EH (cell line): Measurements from ENCODE around the gene ASB13.
"Not testable (repeated sequence)": the region's sequence is repeated elsewhere in the genome, so short reads cannot be mapped to it uniquely, and the experiment has no call there.

Source experiments
- DNase-seq: peaks from one replicate; pipeline ENCODE4 v3.0.0-alpha.2; 2015; ENCODE audit warnings: low read depth

ASB13 gene

GRCh38 chr10:5623081-5623748 is 43.2 kb downstream of the ASB13 start:
- peak; percentile 88 for DNase-seq

DNA sequence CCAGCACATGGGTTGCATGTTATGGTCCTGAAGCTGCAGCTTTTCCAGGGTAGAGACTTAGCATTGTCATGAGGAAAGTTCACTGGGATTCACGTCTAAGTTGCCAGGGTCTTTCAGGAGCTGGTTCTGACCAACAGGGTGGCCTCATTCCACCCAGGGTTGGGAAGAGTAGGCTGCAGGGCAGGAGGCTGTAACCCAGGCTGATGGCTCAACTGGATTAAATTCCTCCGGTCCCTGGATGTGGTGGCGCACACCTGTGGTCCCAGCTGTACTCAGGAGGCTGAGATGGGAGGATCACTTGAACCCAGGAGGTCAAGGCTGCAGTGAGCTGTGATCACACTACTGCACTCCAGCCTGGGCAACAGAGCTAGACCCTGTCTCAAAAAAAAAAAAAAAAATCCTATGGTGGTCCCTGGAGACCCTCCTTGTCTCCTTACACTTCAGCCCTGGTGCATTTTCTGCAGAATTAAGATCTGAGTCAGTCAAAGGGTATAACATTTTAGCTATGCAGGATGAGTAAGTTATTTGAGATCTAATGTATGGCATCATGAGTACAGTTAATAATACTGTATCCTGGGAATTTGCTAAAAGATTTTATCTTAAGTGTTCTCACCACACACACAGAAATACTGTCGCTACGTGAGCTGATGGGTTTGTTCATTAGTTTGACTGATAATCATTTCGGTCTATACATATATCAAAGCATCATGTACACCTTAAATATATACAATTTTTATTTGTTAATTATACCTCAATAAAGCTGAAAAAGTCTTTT is 44.0 kb downstream of the ASB13 start:
- peak; percentile 75 for DNase-seq

GRCh38 chr10:5621371-5621770 is 45.0 kb downstream of the ASB13 start:
- not testable (repeated sequence) for DNase-seq

- DNase-seq, result no peak
These were observed 45.4 kb downstream of the ASB13 start for GRCh38 chr10:5620966-5621365.

DNA sequence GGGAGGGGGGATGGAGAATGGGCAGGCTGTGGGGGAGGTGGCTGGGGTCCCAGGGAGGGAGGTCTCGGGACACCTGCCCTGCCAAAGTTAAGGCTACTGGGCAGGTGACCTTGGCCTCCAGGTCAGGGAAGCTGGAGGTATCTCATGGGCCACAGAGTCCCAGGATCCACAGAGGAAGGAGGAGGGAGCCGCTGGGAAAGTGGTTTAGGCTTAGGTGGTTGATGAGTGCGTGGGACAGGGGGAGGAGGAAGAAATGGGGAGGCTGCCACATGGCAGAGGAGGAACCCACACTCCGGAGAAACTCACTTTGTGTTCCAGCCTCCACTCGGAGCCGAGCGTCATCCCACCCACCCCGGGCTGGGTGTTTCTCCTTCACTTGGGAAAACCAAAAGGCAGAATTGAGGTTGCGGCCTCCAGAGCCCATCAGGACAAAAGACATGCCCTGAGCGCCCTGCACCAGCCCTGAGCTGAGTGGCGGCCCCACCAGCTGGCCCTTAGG is 46.1 kb downstream of the ASB13 start:
- no peak for DNase-seq

GRCh38 chr10:5619362-5620211 is 46.8 kb downstream of the ASB13 start:
- no peak for DNase-seq

GRCh38 chr10:5618829-5619228 is 47.6 kb downstream of the ASB13 start:
- no peak for DNase-seq

GRCh38 chr10:5618042-5618441 is 48.4 kb downstream of the ASB13 start:
- no peak for DNase-seq

- no peak for DNase-seq
These were observed 48.9 kb downstream of the ASB13 start for GRCh38 chr10:5617521-5617920.

DNA sequence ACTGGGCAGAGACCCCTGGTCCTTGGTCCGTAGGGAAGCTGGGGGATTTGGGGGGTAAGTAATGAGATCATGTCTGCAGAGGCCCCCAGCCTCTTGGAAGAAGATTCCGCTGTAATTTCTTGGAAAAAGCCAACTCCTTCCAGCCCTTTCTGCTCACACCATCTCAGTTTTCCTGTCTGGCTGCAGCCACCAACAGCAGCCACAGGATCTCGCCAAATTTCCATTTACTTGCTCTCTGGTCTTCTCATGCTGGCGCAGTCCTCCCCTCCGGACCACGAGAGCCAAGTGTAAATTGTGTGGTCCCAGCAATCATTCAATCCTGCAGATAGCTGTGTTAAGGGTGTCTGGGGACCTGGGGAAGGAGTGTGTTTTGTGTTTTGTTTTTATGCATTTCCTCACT is 49.6 kb downstream of the ASB13 start:
- no peak for DNase-seq

DNA sequence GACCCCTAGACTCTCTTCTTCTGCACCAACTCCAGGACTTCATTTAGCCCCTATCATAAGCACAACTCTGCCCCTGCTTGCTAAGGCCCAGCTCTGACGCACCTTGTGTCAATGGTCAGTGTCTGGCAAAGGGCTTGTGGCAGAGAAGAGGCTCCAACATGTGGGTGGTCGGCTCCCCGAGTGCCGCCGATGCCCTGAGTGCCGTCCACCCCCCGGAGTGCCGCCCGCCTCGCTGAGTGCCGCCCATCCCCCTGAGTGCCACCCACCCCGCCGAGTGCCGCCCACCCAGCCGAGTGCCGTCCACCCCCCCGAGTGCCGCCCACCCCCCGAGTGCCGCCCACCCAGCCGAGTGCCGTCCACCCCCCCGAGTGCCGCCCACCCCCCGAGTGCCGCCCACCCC is 50.3 kb downstream of the ASB13 start:
- no peak for DNase-seq

- DNase-seq, result peak; percentile 76
These were observed 51.1 kb downstream of the ASB13 start for GRCh38 chr10:5615316-5615715.

GRCh38 chr10:5614155-5614721 is 52.2 kb downstream of the ASB13 start:
- DNase-seq, result peak; percentile 83

GRCh38 chr10:5613481-5614154 is 52.8 kb downstream of the ASB13 start:
- DNase-seq, result no peak

GRCh38 chr10:5611899-5612680 is 54.3 kb downstream of the ASB13 start:
- no peak for DNase-seq

GRCh38 chr10:5609952-5610616 is 56.3 kb downstream of the ASB13 start:
- DNase-seq, result no peak

DNA sequence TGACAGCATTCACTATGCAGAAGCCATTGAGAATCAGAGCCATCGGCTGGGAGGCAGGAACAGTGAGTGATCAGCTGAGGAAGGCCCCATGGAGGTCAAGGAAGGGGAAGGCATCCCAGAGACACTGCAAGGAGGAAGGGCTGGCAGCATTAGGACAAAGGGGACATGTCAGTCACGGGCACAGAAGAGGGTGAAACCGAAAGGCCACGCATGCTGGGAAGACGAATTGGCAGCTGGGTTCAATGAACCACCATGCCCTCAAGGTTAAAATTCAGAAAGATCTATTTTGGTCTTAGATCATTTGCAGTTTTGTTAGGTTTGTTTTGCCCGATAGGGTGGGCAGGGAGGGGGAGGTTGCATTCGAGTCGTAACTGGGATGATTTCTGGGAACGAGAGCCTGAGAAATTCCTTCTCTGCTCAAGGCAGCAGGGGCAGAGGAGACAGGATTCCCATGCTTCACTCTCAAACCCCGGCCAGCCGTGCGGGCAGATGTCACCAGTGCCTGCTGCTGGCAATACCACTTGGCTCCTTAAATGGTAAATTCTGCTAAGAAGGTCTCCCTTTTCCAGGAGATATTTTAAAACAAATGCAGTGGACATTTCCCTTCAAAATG is 57.7 kb downstream of the ASB13 start:
- peak; percentile 49 for DNase-seq

- no peak for DNase-seq
These were observed 58.8 kb downstream of the ASB13 start for GRCh38 chr10:5607594-5607993.

GRCh38 chr10:5606864-5607263 is 59.5 kb downstream of the ASB13 start:
- DNase-seq, result no peak

DNA sequence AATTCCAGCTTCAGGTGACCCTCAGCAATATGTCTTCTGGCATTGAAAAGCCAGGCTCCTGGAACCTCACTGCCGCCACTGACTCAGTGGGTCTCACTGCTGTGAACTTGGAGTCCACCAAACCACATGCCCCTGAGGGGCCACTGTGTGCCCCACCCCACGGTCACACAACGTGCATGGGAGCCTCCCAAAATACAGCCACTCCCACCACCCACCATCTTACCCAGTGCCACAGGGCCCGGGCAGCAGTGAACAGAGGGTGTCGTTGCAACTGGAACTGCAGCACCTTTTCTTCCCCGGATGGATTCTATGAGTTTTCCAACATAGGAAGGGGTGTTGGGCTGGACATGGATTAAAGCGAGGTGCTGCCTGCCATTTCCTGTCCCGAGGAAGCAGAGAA is 60.1 kb downstream of the ASB13 start:
- no peak for DNase-seq
